Loucy (cell line): ENCODE measurements around the gene NOTCH2.

Experiments
- H2AFZ ChIP-seq: fragments of 200-600 bp; sonication (generic); 2 replicates; pipeline ENCODE4 v1.6.0; 2016; ENCODE audit warnings: antibody characterized with exemption, mild to moderate bottlenecking, low read length, moderate library complexity
- H3F3A ChIP-seq: fragments of 200-600 bp; 2 replicates; pipeline ENCODE4 v1.6.0; 2016; ENCODE audit warnings: antibody characterized with exemption, low read depth, mild to moderate bottlenecking
- H3K27me3 ChIP-seq: fragments of 200-600 bp; sonication (generic); 2 replicates; pipeline ENCODE4 v1.6.1; 2014; ENCODE audit warnings: low read length, mild to moderate bottlenecking; ENCODE audit not compliant: insufficient read depth, poor library complexity, severe bottlenecking
- H3K36me3 ChIP-seq: fragments of 200-600 bp; sonication (generic); 2 replicates; pipeline ENCODE4 v1.6.1; 2016; ENCODE audit warnings: low read length; ENCODE audit not compliant: insufficient read depth
- H3K4me1 ChIP-seq: fragments of 200-600 bp; sonication (generic); 2 replicates; pipeline ENCODE4 v1.5.1; 2014; ENCODE audit warnings: low read length, mild to moderate bottlenecking; ENCODE audit not compliant: insufficient read depth, poor library complexity, severe bottlenecking
- H3K4me2 ChIP-seq: fragments of 200-600 bp; sonication (generic); 2 replicates; pipeline ENCODE4 v1.6.0; 2014; ENCODE audit warnings: antibody characterized with exemption, low read length, low read depth, mild to moderate bottlenecking; ENCODE audit not compliant: poor library complexity, severe bottlenecking
- H3K4me3 ChIP-seq: fragments of 200-600 bp; sonication (generic); 2 replicates; pipeline ENCODE4 v1.5.1; 2014; ENCODE audit warnings: low read length, mild to moderate bottlenecking, mixed read lengths; ENCODE audit not compliant: poor library complexity, severe bottlenecking
- H3K79me2 ChIP-seq: fragments of 200-600 bp; sonication (generic); 2 replicates; pipeline ENCODE4 v1.6.1; 2014; ENCODE audit warnings: low read length; ENCODE audit not compliant: insufficient read depth
- H3K9ac ChIP-seq: fragments of 200-600 bp; sonication (generic); 2 replicates; pipeline ENCODE4 v1.6.0; 2014; ENCODE audit warnings: mild to moderate bottlenecking, low read depth, low read length, moderate library complexity; ENCODE audit not compliant: poor library complexity, severe bottlenecking
- H3K9me2 ChIP-seq: fragments of 200-600 bp; sonication (generic); replicated peaks from 2 replicates; pipeline ENCODE4 v1.6.1; 2016; ENCODE audit warnings: low read depth, low read length, mixed read lengths
- H3K9me3 ChIP-seq: fragments of 200-600 bp; sonication (generic); 2 replicates; pipeline ENCODE4 v1.6.1; 2014; ENCODE audit warnings: mild to moderate bottlenecking, antibody characterized with exemption, low read length, low read depth; ENCODE audit not compliant: insufficient read depth
- H4K20me1 ChIP-seq: fragments of 200-600 bp; sonication (generic); 2 replicates; pipeline ENCODE4 v1.6.0; 2014; ENCODE audit warnings: antibody characterized with exemption, low read length, mild to moderate bottlenecking; ENCODE audit not compliant: insufficient read depth, poor library complexity, severe bottlenecking
- EZH2phosphoT487 ChIP-seq: fragments of 200-600 bp; IDR thresholded peaks from 2 replicates; pipeline ENCODE4 v1.6.1; 2018; ENCODE audit warnings: antibody characterized with exemption, mild to moderate bottlenecking, moderate library complexity, borderline replicate concordance
- TF ChIP-seq, protein P1 (sequence below): fragments of 200-600 bp; sonication (generic); conservative IDR thresholded peaks from 2 replicates; pipeline ENCODE4 v1.5.1; 2014; ENCODE audit warnings: mild to moderate bottlenecking, antibody characterized with exemption, low read length

NOTCH2 gene

DNA sequence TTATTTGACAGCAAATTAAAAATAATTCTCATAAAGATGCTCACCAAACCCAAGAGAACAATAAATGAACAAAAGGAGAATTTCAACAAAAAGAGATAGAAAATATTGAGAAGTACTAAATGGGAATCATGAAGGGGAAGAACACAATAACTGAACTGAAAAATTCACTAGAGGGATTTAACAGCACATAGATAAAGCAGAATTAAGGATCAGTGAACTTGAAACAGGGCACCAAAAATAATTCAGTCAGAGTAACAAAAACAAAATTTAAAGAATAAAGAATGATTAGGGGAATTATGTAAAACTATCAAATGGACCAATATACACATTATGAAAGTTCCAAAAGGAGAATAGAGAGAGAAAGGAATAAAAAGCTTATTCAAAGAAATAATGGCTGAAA, 181.0 kb downstream of the NOTCH2 start:
- Histone ChIP-seq H3K9me2 (no peaks in the 10 kb centered on the region), H3F3A (no peaks in the 10 kb centered on the region), H4K20me1 (no peaks in the 10 kb centered on the region), H3K9me3 (peaks cover 8% of the 10 kb centered on the region; the same call in 1 of the 2 replicates), H3K4me3 (no peak overlapping the region), H3K4me1 (no peaks in the 10 kb centered on the region), H3K9ac (no peak overlapping the region), H3K79me2 (no peaks in the 10 kb centered on the region), H3K27me3 (no peaks in the 10 kb centered on the region), H2AFZ (no peak overlapping the region), H3K4me2 (no peak overlapping the region), H3K36me3 (no peaks in the 10 kb centered on the region)
- TF ChIP-seq EZH2phosphoT487, result no peak
- TF ChIP-seq, protein P1, sequence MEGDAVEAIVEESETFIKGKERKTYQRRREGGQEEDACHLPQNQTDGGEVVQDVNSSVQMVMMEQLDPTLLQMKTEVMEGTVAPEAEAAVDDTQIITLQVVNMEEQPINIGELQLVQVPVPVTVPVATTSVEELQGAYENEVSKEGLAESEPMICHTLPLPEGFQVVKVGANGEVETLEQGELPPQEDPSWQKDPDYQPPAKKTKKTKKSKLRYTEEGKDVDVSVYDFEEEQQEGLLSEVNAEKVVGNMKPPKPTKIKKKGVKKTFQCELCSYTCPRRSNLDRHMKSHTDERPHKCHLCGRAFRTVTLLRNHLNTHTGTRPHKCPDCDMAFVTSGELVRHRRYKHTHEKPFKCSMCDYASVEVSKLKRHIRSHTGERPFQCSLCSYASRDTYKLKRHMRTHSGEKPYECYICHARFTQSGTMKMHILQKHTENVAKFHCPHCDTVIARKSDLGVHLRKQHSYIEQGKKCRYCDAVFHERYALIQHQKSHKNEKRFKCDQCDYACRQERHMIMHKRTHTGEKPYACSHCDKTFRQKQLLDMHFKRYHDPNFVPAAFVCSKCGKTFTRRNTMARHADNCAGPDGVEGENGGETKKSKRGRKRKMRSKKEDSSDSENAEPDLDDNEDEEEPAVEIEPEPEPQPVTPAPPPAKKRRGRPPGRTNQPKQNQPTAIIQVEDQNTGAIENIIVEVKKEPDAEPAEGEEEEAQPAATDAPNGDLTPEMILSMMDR, result no peak

DNA sequence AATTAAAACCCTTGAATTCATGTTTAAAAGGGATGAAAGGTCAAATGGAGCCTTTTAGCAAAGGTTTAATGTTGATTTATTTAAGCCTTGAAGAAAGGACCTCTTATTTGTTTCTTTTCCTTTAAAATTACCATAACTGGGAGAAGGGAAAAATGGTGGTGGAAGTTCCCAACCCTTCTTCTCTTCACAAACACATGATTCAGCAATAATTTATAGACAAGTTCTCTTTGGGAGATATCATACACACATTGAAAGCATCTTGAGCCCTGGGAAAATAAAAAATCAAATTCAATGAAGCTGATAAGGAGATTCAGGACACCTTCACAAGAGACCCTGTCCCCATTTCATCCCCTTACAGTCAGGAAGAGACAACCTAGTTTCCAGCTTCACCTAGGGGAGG, 182.0 kb downstream of the NOTCH2 start:
- Histone ChIP-seq H3K4me1 (no peaks in the 10 kb centered on the region), H3K27me3 (no peaks in the 10 kb centered on the region), H4K20me1 (no peaks in the 10 kb centered on the region), H3K9me2 (no peaks in the 10 kb centered on the region), H3K9me3 (peaks cover 8% of the 10 kb centered on the region; the same call in 1 of the 2 replicates), H2AFZ (no peak overlapping the region), H3F3A (no peaks in the 10 kb centered on the region), H3K79me2 (no peaks in the 10 kb centered on the region), H3K4me3 (no peak overlapping the region), H3K36me3 (no peaks in the 10 kb centered on the region), H3K9ac (no peak overlapping the region), H3K4me2 (no peak overlapping the region)
- TF ChIP-seq, protein P1, result no peak
- no peak for TF ChIP-seq EZH2phosphoT487

DNA sequence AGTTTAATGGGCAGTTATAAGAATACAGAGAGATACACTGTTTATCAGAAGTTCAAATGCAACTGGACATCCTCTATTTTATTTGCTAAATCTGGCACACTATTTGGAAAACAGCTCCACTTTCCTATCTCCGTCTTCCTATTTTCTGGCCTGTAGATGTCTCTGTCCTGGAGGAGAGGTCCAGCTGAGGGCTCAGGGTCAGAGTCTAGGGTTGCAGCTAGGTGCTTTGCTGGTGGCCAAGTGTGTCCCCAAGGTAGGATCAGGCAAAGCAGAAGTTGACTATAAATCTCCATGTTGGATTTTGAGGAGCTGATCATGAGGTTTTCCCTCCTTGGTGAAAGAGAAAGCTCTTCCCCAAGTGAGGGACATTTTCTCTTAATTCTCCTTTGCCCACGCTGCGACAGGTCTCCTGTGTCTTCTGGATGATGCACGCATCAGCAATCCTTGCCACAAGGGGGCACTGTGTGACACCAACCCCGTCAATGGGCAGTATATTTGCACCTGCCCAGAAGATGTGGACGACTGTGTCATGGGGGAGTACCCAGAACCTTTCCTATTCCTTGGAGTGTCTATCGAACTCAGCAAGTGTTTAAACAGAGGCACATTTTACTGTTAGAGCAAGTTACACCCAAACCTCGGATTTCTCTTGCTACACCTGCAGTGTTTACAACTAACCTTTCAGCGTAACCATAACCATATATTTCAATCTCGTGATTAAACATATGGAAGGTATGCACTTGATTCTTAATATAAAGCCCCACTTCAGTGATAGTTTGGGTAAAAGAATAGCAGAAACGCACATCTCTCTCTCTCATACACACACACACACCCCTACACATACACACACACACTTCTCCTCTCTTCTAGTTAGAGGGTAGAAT, 183.3 kb downstream of the NOTCH2 start:
- Histone ChIP-seq H3K9me3 (peaks cover 8% of the 10 kb centered on the region; the same call in 1 of the 2 replicates), H3K36me3 (no peaks in the 10 kb centered on the region), H3K4me2 (no peak overlapping the region), H2AFZ (no peak overlapping the region), H3K27me3 (no peaks in the 10 kb centered on the region), H3K9ac (no peak overlapping the region), H3K4me3 (no peak overlapping the region), H3F3A (no peaks in the 10 kb centered on the region), H3K9me2 (no peaks in the 10 kb centered on the region), H3K79me2 (no peaks in the 10 kb centered on the region), H4K20me1 (no peaks in the 10 kb centered on the region), H3K4me1 (no peaks in the 10 kb centered on the region)
- TF ChIP-seq, protein P1, result peak; percentile 92
- no peak for TF ChIP-seq EZH2phosphoT487
